Measurements from ENCODE around the gene RUSF1.

Gene RUSF1

DNA sequence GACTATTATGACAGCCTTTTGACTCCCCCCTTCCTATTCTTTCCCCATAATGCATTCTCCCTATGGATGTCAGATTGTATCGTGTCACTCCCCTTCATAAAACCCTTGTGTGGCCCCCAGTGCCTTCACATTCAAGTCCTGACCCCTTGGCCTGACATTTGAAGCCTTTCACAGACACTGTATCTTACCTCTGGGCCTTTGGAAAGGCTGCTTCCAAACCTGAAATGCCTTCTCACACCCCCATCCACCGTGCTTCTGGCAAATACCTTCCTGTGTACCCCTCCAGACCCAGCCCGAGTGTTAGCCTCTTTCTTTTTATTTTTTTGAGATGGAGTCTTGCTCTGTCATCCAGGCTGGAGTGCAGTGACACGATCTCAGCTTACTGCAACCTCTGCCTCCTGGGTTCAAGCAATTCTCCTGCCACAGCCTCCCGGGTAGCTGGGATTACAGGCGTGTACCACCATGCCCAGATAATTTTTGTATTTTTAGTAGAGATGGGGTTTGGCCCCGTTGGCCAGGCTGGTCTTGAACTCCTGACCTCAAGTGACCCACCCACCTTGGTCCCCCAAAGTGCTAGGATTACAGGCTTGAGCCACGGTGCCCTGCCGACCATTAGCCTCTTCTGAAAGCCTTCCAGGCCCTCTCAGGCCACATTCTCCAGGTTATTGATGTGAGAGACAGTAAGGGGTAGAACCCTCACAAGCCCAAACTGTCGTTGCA, 46.8 kb downstream of the RUSF1 start:
- no peak overlapping the region for H3K4me3 ChIP-seq (ENCODE audit: low read depth, low read length)
- TF ChIP-seq, protein P1, sequence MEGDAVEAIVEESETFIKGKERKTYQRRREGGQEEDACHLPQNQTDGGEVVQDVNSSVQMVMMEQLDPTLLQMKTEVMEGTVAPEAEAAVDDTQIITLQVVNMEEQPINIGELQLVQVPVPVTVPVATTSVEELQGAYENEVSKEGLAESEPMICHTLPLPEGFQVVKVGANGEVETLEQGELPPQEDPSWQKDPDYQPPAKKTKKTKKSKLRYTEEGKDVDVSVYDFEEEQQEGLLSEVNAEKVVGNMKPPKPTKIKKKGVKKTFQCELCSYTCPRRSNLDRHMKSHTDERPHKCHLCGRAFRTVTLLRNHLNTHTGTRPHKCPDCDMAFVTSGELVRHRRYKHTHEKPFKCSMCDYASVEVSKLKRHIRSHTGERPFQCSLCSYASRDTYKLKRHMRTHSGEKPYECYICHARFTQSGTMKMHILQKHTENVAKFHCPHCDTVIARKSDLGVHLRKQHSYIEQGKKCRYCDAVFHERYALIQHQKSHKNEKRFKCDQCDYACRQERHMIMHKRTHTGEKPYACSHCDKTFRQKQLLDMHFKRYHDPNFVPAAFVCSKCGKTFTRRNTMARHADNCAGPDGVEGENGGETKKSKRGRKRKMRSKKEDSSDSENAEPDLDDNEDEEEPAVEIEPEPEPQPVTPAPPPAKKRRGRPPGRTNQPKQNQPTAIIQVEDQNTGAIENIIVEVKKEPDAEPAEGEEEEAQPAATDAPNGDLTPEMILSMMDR (IDR thresholded peaks at IDR 0.05; ENCODE audit: borderline replicate concordance, insufficient read depth, low read depth, low read length), result no peak

- H3K4me3 ChIP-seq (ENCODE audit: low read depth, low read length), result no peak overlapping the region
- TF ChIP-seq, protein P1 (IDR thresholded peaks at IDR 0.05; ENCODE audit: borderline replicate concordance, insufficient read depth, low read depth, low read length), result peak; percentile 54; the same call in 1 of the 2 replicates
Observed at GRCh38 chr16:31460582-31461002, 47.6 kb downstream of the RUSF1 start.

GRCh38 chr16:31459687-31460581, 48.3 kb downstream of the RUSF1 start:
- peak overlapping the region; percentile 74 for H3K4me3 ChIP-seq (ENCODE audit: low read depth, low read length)
- TF ChIP-seq, protein P1 (IDR thresholded peaks at IDR 0.05; ENCODE audit: borderline replicate concordance, insufficient read depth, low read depth, low read length), result no peak

DNA sequence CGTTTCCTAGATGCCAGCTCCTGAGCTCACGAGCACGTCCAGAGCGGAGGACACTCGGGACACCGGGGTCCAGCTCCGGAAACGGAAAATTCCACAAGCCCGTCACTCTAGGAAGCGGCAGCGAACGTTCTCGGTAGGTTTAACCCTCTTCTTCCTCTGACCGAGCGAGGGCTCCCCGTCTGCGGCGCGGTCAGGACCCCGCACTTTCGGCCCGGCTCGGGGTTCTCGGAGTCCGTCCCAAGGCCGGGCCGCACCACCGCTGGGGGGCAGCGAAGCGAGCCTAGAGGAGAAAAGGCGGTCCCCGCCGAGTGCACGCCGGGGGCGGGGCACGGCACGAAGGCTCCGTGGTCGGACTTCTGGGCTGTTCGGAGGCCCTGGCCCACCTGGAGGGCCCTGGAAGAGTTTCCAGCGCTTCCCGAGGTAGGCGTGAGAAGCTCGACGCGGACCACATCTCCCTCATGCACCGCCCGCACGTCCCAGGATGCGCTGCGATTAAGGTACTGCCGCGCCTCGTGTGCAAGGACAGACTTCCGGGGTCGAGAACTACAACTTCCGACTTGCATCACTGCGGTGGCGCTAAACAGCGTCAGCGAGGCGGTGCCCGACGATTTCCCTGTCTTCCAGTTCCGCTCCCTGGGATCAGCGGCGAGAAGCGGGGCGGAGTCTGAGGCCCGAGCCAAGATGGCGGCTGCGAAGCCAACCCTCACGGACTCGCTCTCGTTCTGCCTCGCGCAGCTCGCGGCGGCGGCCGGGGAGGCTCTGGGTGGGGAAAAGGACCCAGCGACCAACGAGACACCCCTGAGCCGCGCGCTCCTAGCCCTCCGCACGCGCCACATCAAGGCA, 49.1 kb downstream of the RUSF1 start, which contains the start of gene ARMC5:
TSS of gene ARMC5 (plus strand) at position 658 of the 843 bp plus-strand sequence. CDS start at position 682, 24 bp downstream.
- TF ChIP-seq, protein P1 (IDR thresholded peaks at IDR 0.05; ENCODE audit: borderline replicate concordance, insufficient read depth, low read depth, low read length), result peak; percentile 66
- peak within 1 kb of the TSS; percentile 74 for H3K4me3 ChIP-seq (ENCODE audit: low read depth, low read length)

DNA sequence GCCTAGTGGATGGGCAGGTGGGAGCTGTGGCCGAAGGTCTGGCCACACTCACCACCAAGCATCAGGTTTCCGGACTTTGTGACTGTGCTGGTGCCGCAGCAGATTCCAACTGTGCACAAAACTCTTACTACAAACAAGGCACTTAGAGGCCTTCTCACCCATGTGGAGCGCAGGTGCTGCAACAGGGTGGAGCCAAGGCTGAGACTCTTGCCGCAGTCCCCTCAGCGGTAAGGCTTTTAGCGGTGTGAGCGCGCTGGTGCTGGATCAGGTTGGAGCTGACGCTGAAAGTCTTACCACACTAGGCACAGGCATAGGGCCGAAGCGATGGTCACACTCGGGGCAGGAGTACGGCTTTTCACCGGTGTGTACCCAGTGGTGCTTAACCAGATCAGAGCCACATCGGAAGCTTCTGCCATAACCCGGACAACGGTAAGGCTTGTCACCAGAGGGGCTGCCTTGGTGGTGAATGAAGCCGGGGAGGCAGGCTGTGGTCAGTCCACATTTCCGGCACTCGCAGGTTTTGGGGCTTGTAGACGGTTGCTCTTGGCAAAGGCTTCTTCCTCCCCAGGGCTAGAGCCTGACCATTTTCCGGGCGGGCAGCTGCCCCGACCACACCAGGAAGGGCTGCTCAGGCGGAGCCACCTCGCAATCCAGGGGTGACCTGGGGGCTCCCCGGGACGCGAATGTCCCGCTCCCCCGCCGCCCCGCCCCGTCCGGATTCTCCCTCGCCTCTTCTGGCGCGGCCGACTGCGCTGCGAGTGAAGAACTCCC, 49.9 kb downstream of the RUSF1 start:
- TF ChIP-seq, protein P1 (IDR thresholded peaks at IDR 0.05; ENCODE audit: borderline replicate concordance, insufficient read depth, low read depth, low read length), result 0 out of 2 replicates have a peak, but pooled peaks have one; percentile 36
- peak overlapping the region; percentile 74 for H3K4me3 ChIP-seq (ENCODE audit: low read depth, low read length)

- TF ChIP-seq, protein P1 (IDR thresholded peaks at IDR 0.05; ENCODE audit: borderline replicate concordance, insufficient read depth, low read depth, low read length), result no peak
Observed at GRCh38 chr16:31456988-31457360, 51.2 kb downstream of the RUSF1 start.

More at GRCh38 chr16:31456988-31457360, 51.2 kb downstream of the RUSF1 start:
- no peak overlapping the region for H3K4me3 ChIP-seq (ENCODE audit: low read depth, low read length)
